Measurements from ENCODE around the gene OR2T10.
"Not testable (repeated sequence)": the region's sequence is repeated elsewhere in the genome, so short reads cannot be mapped to it uniquely, and the experiment has no call there.

DNA sequence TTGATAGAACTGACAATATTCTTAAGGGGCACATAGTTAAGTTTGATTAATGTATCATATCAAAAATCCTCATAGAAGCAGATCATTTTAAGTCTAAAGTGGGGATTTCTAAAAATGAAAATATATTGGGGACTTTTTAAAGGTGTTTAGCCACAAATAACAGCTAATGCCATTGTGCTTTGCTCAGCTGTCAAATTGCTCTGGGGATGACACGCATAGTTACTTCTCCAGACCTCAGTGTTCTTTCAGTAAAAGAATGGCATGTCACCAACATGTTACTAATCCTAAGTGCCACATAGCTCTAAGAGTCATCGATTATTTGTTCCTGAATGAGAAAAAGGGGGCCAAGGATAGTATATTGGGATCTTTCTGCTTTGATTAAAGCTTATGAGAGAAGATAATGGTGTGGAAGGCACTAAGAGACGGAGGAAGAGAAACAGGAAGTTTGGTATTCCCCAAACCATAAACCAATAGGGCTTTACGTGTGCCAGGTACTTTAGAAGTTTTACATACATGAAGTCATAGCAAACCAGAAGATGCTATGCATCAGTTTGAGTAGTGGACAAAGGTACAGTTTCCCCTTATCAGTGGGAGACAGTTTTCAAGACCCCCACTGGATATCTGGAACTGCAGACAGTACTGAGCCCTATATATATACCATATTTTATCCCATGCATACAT is 45.6 kb upstream of the OR2T10 start:
- TF ChIP-seq POLR2A, POLR2AphosphoS5 (IDR thresholded peaks at IDR 0.05): not testable (repeated sequence)
- TF ChIP-seq, protein P1, sequence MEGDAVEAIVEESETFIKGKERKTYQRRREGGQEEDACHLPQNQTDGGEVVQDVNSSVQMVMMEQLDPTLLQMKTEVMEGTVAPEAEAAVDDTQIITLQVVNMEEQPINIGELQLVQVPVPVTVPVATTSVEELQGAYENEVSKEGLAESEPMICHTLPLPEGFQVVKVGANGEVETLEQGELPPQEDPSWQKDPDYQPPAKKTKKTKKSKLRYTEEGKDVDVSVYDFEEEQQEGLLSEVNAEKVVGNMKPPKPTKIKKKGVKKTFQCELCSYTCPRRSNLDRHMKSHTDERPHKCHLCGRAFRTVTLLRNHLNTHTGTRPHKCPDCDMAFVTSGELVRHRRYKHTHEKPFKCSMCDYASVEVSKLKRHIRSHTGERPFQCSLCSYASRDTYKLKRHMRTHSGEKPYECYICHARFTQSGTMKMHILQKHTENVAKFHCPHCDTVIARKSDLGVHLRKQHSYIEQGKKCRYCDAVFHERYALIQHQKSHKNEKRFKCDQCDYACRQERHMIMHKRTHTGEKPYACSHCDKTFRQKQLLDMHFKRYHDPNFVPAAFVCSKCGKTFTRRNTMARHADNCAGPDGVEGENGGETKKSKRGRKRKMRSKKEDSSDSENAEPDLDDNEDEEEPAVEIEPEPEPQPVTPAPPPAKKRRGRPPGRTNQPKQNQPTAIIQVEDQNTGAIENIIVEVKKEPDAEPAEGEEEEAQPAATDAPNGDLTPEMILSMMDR (IDR thresholded peaks at IDR 0.05) = not testable (repeated sequence)

Measured in prostate gland (tissue), 2 donors.